GM12875 (cell line): ENCODE results near the gene ANKS1B.
A peak's percentile ranks its signal among the peaks of the same experiment; 100 is the strongest.

Source experiments
- H3K4me3 ChIP-seq: one replicate; pipeline ENCODE4 v1.5.1; 2011; ENCODE audit warnings: low read depth, low read length, control low read depth
- CTCF ChIP-seq: IDR thresholded peaks from 2 replicates; pipeline ENCODE4 v1.5.1; 2011; ENCODE audit warnings: low read depth, mild to moderate bottlenecking, control low read depth, inconsistent platforms, low read length, moderate library complexity, borderline replicate concordance; ENCODE audit not compliant: insufficient read depth

The ANKS1B gene

GRCh38 chr12:99267038-99267437, 717.7 kb downstream of the ANKS1B start:
- H3K4me3 ChIP-seq: no peak overlapping the region
- TF ChIP-seq CTCF: no peak

GRCh38 chr12:99265648-99266047, 719.1 kb downstream of the ANKS1B start:
- H3K4me3 ChIP-seq: no peak overlapping the region
- TF ChIP-seq CTCF: no peak

- no peak overlapping the region for H3K4me3 ChIP-seq
- no peak for TF ChIP-seq CTCF
Observed at GRCh38 chr12:99261256-99261655, 723.5 kb downstream of the ANKS1B start.

GRCh38 chr12:99260456-99260996, 724.2 kb downstream of the ANKS1B start:
- H3K4me3 ChIP-seq: no peak overlapping the region
- no peak for TF ChIP-seq CTCF

- no peak overlapping the region for H3K4me3 ChIP-seq
- TF ChIP-seq CTCF: no peak
Observed at GRCh38 chr12:99259040-99259934, 725.4 kb downstream of the ANKS1B start.

GRCh38 chr12:99257672-99258071, 727.1 kb downstream of the ANKS1B start:
- no peak for TF ChIP-seq CTCF
- no peak overlapping the region for H3K4me3 ChIP-seq

GRCh38 chr12:99253068-99253467, 731.7 kb downstream of the ANKS1B start:
- H3K4me3 ChIP-seq: no peak overlapping the region
- TF ChIP-seq CTCF: peak; percentile 10; the same call in 1 of the 2 replicates
